HFFc6 (cell line): ENCODE data around the gene SMAD3. TPM values are rescaled to one million over a fixed set of nuclear protein-coding genes. Genes with fewer than 3 reads are reported as not detected.

Source experiments
- DNase-seq: peaks from one replicate; pipeline ENCODE4 v3.0.0-alpha.2; 2018
- H3K27ac Mint-ChIP-seq: 2 replicates; pipeline ENCODE4 v1.8.0; 2020; ENCODE audit warnings: mild to moderate bottlenecking, mixed read lengths
- H3K27me3 Mint-ChIP-seq: 2 replicates; pipeline ENCODE4 v1.8.0; 2021; ENCODE audit warnings: mild to moderate bottlenecking, moderate library complexity, mixed read lengths; ENCODE audit not compliant: insufficient read depth
- H3K36me3 Mint-ChIP-seq: 2 replicates; pipeline ENCODE4 v1.8.0; 2021; ENCODE audit warnings: low read depth, mixed read lengths
- H3K4me1 Mint-ChIP-seq: 2 replicates; pipeline ENCODE4 v1.8.0; 2020; ENCODE audit warnings: low read depth, mixed read lengths
- H3K4me3 Mint-ChIP-seq: 2 replicates; pipeline ENCODE4 v1.8.0; 2020; ENCODE audit warnings: mild to moderate bottlenecking, moderate library complexity, mixed read lengths
- H3K9me3 Mint-ChIP-seq: 2 replicates; pipeline ENCODE4 v1.8.0; 2020; ENCODE audit warnings: mild to moderate bottlenecking, mixed read lengths
- total RNA-seq, 6 experiments: library from RNA; stranded (reverse); fragmentation: NEBNext Ultra II Directional; extraction: Animal tissue kit (Norgen Biotek cat#: 25700); gene quantifications; 2 replicates in 1 of 6; 3 replicates in 5 of 6; pipeline ENCODE4 v1.2.3, GENCODE V29; 2021
- TF ChIP-seq, protein P1 (sequence below): fragments of 200-600 bp; sonication (generic); IDR thresholded peaks from 2 replicates; pipeline ENCODE4 v1.5.0; 2021; ENCODE audit warnings: antibody characterized with exemption, mild to moderate bottlenecking

The SMAD3 gene
- total RNA-seq, 6 experiments from 2014 or later, result 54.3 to 132 (median 118) TPM

DNA sequence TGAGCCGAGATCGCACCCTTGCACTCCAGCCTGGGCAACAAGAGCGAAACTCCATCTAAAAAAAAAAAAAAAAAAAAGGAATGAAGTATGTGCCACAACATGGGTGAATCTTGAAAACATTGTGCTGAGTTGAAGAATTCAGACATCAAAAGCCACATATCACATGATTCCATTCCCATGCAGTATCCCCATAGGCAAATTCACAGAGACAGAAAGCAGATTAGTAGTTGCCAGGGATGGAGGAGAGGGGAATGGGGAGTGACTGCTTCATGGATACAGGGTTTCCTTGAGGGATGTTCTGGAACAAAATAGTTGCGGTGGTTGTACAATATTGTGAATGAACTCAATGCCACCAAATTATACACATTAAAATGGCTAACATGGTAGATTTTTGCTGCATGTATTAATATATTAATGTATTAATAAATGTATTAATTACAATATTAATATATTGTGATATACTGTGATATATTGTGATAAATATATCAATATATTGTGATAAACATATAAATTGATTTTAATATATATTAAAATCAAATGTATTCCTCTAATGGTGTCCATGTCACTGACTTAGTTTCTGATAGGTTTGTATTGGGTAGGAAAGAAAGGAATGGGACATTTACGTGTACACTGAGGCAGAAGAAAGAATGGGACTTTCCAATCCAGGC lies 34.9 kb downstream of the SMAD3 start:
- peaks cover 11% of the 10 kb centered on the region for H3K27me3 Mint-ChIP-seq
- peaks cover 47% of the 10 kb centered on the region for H3K36me3 Mint-ChIP-seq
- no peaks in the 10 kb centered on the region for H3K9me3 Mint-ChIP-seq
- DNase-seq, result no peak
- H3K27ac Mint-ChIP-seq, result no peak overlapping the region
- no peak overlapping the region for H3K4me3 Mint-ChIP-seq
- TF ChIP-seq, protein P1, sequence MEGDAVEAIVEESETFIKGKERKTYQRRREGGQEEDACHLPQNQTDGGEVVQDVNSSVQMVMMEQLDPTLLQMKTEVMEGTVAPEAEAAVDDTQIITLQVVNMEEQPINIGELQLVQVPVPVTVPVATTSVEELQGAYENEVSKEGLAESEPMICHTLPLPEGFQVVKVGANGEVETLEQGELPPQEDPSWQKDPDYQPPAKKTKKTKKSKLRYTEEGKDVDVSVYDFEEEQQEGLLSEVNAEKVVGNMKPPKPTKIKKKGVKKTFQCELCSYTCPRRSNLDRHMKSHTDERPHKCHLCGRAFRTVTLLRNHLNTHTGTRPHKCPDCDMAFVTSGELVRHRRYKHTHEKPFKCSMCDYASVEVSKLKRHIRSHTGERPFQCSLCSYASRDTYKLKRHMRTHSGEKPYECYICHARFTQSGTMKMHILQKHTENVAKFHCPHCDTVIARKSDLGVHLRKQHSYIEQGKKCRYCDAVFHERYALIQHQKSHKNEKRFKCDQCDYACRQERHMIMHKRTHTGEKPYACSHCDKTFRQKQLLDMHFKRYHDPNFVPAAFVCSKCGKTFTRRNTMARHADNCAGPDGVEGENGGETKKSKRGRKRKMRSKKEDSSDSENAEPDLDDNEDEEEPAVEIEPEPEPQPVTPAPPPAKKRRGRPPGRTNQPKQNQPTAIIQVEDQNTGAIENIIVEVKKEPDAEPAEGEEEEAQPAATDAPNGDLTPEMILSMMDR, result no peak
- H3K4me1 Mint-ChIP-seq, result peaks cover 42% of the 10 kb centered on the region

DNA sequence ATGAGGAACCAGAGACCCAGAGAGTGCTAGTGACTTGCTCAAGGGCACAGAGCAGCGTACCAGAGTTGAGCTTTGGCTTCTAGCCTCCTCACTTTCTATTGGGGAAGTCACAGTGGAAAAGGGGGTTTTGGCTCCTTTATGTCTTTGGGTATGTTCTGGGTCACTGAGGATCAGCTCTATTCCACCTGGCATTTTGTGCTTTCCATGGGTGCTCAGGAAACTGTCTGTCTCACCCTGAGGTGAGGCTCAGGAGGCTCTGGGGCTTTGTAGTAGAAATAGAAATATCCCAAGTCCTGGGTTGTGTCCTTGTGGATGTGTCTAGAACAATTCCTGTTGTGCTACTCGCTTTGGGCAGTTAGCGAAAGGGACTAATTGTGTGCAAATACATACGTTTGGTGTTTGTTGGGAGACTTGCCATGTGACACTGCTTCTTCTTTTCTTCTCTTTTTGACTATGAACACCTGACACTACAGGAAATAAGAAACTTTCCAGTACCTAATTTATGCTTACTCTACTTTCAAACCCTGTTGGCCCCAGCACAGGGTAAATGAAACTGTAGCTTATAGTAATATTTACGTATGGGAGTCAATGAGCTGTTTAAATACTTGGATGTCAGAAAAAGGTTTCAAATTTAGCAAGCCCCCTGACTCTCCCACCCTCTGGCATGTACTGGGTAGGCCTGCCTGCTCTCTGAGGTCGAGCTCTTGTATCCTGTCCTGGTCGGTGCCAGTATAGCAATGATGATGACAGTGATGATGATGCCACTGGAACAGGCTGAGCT lies 35.6 kb downstream of the SMAD3 start:
- peaks cover 37% of the 10 kb centered on the region for H3K4me1 Mint-ChIP-seq
- no peak for DNase-seq
- H3K27ac Mint-ChIP-seq, result no peak overlapping the region
- no peak overlapping the region for H3K4me3 Mint-ChIP-seq
- H3K27me3 Mint-ChIP-seq, result peaks cover 11% of the 10 kb centered on the region
- TF ChIP-seq, protein P1, result no peak
- H3K9me3 Mint-ChIP-seq, result no peaks in the 10 kb centered on the region
- peaks cover 44% of the 10 kb centered on the region for H3K36me3 Mint-ChIP-seq

DNA sequence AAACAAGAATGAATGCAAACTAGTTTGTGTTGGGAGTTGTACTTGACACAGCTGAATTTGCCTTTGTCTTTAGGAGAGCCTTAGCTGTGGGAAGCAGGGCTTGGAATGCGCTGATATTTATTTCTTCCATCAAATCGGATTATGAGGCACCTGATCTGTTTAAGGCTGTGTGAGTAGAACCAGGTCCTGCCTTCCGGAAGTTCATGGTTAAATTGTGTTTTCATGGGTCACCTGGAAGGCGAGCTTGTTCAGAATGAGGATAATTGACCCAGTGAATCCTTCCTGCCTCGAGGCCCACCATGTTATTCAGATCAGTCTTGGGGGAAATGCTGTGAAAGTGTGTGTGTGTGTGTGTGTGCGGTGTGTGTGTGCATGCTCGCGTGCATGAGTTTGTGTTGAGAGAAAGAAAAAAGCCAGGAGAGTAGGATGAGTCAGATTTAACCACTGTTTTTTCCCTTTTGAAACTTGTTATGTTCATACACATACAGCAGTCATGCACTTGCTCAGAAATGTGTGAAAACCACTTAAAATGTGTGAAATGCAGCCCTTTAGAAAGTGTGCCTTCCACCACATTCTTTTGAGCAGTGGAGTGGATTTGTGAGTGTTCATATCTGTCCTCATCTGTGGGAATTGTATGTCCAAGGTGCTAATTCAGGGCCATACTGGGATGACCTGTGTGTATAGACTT lies 36.7 kb downstream of the SMAD3 start:
- Mint-ChIP-seq H3K4me1 (peaks cover 26% of the 10 kb centered on the region), H3K36me3 (peaks cover 47% of the 10 kb centered on the region), H3K27me3 (peaks cover 14% of the 10 kb centered on the region), H3K4me3 (no peak overlapping the region), H3K27ac (no peak overlapping the region), H3K9me3 (no peaks in the 10 kb centered on the region)
- TF ChIP-seq, protein P1, result no peak
- peak; percentile 77 for DNase-seq

DNA sequence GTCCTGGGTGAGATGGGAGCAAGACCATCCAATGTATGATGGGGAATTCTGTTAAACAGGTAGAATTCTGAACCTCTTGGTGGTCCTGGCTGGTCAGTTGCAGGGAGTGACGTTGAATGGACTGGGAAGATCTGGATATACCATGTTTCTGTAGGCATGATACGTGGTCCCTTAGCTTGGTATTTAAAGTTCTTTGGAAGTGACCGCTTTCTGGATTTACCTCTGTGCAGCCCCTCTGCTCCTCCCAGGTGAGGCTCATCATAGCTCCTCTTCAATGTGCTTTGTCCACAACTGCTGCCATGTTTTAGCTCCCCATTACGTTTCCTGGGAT lies 37.2 kb downstream of the SMAD3 start:
- Mint-ChIP-seq H3K27me3 (peaks cover 12% of the 10 kb centered on the region), H3K27ac (no peak overlapping the region), H3K4me1 (peaks cover 21% of the 10 kb centered on the region)

DNA sequence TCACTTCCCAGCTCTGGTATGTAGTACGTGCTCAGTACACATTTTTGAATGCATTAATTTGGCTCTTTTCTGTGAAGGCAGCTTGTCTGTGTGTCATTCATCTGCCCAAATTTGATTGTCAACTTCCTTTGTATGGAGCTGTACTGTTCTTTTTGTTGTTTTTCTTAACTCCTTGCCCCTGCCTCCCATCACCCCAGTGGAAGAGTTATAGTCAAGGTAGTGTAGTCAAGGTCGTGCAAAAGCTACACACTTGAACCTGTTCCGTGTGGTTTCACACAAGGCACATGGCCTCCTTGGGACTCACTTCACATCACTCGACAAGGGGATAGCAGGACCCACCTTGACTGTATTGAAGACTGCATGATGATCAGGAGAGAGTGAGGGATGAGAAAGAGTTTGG lies 37.6 kb downstream of the SMAD3 start:
- peaks cover 14% of the 10 kb centered on the region for H3K27me3 Mint-ChIP-seq

More for the DNA sequence above, 37.2 kb downstream of the SMAD3 start:
- TF ChIP-seq, protein P1, result no peak
- no peaks in the 10 kb centered on the region for H3K9me3 Mint-ChIP-seq
- DNase-seq, result no peak
- H3K4me3 Mint-ChIP-seq, result no peak overlapping the region
- peaks cover 41% of the 10 kb centered on the region for H3K36me3 Mint-ChIP-seq

More for the DNA sequence above, 37.6 kb downstream of the SMAD3 start:
- Mint-ChIP-seq H3K4me1 (peaks cover 17% of the 10 kb centered on the region), H3K9me3 (no peaks in the 10 kb centered on the region), H3K4me3 (no peak overlapping the region), H3K27ac (peak overlapping the region; percentile 25; the same call in 1 of the 2 replicates), H3K36me3 (peaks cover 38% of the 10 kb centered on the region)
- TF ChIP-seq, protein P1, result no peak
- DNase-seq, result no peak
